ENCODE data around the gene KIAA0825. TPM values are rescaled to one million over a fixed set of nuclear protein-coding genes. Genes with fewer than 3 reads are reported as not detected.

Gene KIAA0825
- total RNA-seq, 1 experiment from 2014 or later, result 1.9 TPM

- DNase-seq (ENCODE audit: low read depth in 1 of 2, low spot score in 2 of 2), result no peak
- Histone ChIP-seq H3K27ac (no peak overlapping the region), H3K36me3 (no peaks in the 10 kb centered on the region), H3K4me3 (no peak overlapping the region), H3K27me3 (replicated peaks) (no peaks in the 10 kb centered on the region), H3K4me1 (replicated peaks) (no peaks in the 10 kb centered on the region), H3K9me3 (replicated peaks) (no peaks in the 10 kb centered on the region)
Observed at GRCh38 chr5:94545870-94546625, 72.4 kb downstream of the KIAA0825 start.

DNA sequence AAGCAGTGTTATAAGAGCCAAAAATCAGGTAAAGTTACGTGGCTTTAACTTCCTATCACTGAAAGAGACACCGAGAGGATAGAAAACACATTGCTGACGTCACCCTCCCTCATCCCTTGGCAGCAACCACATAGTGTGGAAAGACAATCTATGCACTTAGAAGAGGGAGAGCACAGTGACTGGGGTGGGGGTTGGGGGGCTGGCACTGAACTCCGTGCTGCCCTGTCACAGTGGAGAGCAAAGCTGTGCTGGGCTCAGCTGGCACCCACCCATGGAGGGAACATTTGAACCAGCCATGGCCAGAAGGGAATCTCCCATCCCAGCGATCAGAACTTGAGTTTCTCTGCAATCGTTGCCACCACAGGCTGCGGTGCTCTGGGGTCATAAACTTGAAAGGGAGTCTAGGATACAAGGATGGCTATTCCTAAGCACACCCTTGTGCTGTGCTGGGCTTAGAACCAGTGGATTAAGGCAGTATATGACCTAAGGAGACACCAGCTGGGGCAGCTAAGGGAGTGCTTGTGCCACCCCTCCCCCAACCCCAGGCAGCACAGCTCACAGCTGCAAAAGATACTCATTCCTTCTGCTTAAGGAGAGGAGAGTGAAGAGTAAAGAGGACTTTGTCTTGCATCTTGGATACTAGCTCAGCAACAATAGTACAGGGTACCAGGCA, 73.4 kb downstream of the KIAA0825 start:
- no peak overlapping the region for H3K27ac ChIP-seq
- H3K36me3 ChIP-seq, result no peaks in the 10 kb centered on the region
- 0 out of 2 replicates have a peak, but pooled peaks cover under 1% of the 10 kb centered on the region for H3K9me3 ChIP-seq (replicated peaks)
- no peaks in the 10 kb centered on the region for H3K27me3 ChIP-seq (replicated peaks)
- H3K4me3 ChIP-seq, result no peak overlapping the region
- no peaks in the 10 kb centered on the region for H3K4me1 ChIP-seq (replicated peaks)
- no peak for DNase-seq (ENCODE audit: low read depth in 1 of 2, low spot score in 2 of 2)

DNA sequence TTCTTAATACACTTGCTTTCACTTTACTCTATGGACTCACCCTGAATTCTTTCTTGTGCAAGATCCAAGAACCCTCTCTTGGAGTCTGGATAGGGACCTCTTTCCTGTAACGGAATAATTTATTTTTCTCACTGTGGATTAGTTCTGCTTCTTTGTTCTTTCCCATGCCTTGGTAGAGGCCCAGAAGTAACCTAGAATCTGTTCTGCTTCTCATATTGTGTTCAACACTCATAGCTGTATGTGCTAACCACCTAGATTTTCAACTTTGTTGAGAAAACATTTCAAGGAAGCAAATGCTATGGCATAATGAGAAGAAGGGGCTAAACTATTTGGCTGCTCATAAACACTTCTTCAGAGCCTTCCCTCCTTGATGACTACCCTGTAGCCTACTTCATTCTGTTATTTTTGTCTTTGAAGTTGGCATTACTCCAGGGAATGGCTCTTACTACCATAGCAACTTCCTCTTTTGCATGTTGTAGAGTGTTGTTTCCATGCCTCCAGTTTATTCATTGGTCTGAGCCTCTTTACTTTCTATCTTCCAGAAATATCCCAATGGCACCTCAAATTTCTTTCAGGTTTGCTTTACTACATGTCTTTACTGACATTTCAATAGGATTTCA, 74.3 kb downstream of the KIAA0825 start:
- Histone ChIP-seq H3K4me3 (no peak overlapping the region), H3K36me3 (no peaks in the 10 kb centered on the region), H3K27me3 (replicated peaks) (no peaks in the 10 kb centered on the region), H3K27ac (no peak overlapping the region), H3K4me1 (replicated peaks) (no peaks in the 10 kb centered on the region), H3K9me3 (replicated peaks) (0 out of 2 replicates have a peak, but pooled peaks cover 3% of the 10 kb centered on the region)
- no peak for DNase-seq (ENCODE audit: low read depth in 1 of 2, low spot score in 2 of 2)

DNA sequence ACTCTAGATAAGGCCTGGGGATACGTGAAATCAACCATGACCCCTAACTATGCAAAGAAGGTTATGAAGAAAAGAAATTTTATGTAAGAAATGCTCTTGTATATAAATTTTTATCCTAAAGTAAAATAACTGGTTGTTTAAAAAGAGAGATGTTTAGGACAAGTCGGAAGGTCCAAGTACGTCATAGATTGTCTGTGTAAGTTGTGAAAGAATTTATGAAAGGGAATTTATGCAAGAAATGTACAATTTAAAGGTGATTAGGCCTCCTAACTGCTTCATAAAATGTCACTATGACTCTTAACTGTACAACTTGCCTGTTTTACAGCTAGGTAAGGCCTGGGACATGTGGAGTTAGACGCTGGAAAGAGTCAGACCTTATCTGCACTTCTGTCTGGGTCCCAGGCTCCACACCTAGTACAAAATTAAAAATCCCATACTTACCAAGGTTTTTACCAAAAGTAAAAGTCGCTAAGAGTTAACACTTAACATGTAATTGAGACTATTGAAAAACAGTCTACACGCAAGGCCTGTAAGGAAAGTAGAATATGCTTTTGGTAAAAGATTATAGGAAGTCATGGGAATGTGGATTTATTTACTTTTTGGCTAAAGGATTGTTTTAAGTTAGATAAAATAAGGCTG, 77.4 kb downstream of the KIAA0825 start:
- no peaks in the 10 kb centered on the region for H3K36me3 ChIP-seq
- H3K4me1 ChIP-seq (replicated peaks), result no peaks in the 10 kb centered on the region
- H3K27ac ChIP-seq, result no peak overlapping the region
- H3K4me3 ChIP-seq, result no peak overlapping the region
- H3K9me3 ChIP-seq (replicated peaks), result 0 out of 2 replicates have a peak, but pooled peaks cover 3% of the 10 kb centered on the region
- no peaks in the 10 kb centered on the region for H3K27me3 ChIP-seq (replicated peaks)
- no peak for DNase-seq (ENCODE audit: low read depth in 1 of 2, low spot score in 2 of 2)

- Histone ChIP-seq H3K27ac (no peak overlapping the region), H3K9me3 (replicated peaks) (0 out of 2 replicates have a peak, but pooled peaks cover 3% of the 10 kb centered on the region), H3K27me3 (replicated peaks) (no peaks in the 10 kb centered on the region), H3K4me3 (no peak overlapping the region), H3K4me1 (replicated peaks) (no peaks in the 10 kb centered on the region), H3K36me3 (no peaks in the 10 kb centered on the region)
- DNase-seq (ENCODE audit: low read depth in 1 of 2, low spot score in 2 of 2), result no peak
Observed at GRCh38 chr5:94538260-94538659, 80.1 kb downstream of the KIAA0825 start.

GRCh38 chr5:94526706-94527105, 91.7 kb downstream of the KIAA0825 start:
- DNase-seq (ENCODE audit: low read depth in 1 of 2, low spot score in 2 of 2), result no peak
- H3K27me3 ChIP-seq (replicated peaks), result no peaks in the 10 kb centered on the region
- no peaks in the 10 kb centered on the region for H3K9me3 ChIP-seq (replicated peaks)
- no peaks in the 10 kb centered on the region for H3K4me1 ChIP-seq (replicated peaks)
- H3K4me3 ChIP-seq, result no peak overlapping the region
- H3K36me3 ChIP-seq, result no peaks in the 10 kb centered on the region
- H3K27ac ChIP-seq, result no peak overlapping the region

- Histone ChIP-seq H3K27ac (no peak overlapping the region), H3K27me3 (replicated peaks) (no peaks in the 10 kb centered on the region)
- peak in 1 of 2 experiments; percentile 16 for DNase-seq (ENCODE audit: low read depth in 1 of 2, low spot score in 2 of 2)
Observed at GRCh38 chr5:94524841-94525697, 93.3 kb downstream of the KIAA0825 start.

GRCh38 chr5:94523018-94523417, 95.4 kb downstream of the KIAA0825 start:
- Histone ChIP-seq H3K4me3 (no peak overlapping the region), H3K27ac (no peak overlapping the region), H3K27me3 (replicated peaks) (no peaks in the 10 kb centered on the region), H3K9me3 (replicated peaks) (no peaks in the 10 kb centered on the region), H3K4me1 (replicated peaks) (no peaks in the 10 kb centered on the region), H3K36me3 (no peaks in the 10 kb centered on the region)
- DNase-seq (ENCODE audit: low read depth in 1 of 2, low spot score in 2 of 2), result no peak

More at GRCh38 chr5:94524841-94525697, 93.3 kb downstream of the KIAA0825 start:
- no peaks in the 10 kb centered on the region for H3K36me3 ChIP-seq
- no peaks in the 10 kb centered on the region for H3K9me3 ChIP-seq (replicated peaks)
- H3K4me3 ChIP-seq, result no peak overlapping the region
- H3K4me1 ChIP-seq (replicated peaks), result no peaks in the 10 kb centered on the region

GRCh38 chr5:94522117-94522516, 96.3 kb downstream of the KIAA0825 start:
- Histone ChIP-seq H3K9me3 (replicated peaks) (no peaks in the 10 kb centered on the region), H3K4me3 (no peak overlapping the region), H3K27ac (no peak overlapping the region), H3K4me1 (replicated peaks) (no peaks in the 10 kb centered on the region), H3K27me3 (replicated peaks) (no peaks in the 10 kb centered on the region), H3K36me3 (no peaks in the 10 kb centered on the region)
- no peak for DNase-seq (ENCODE audit: low read depth in 1 of 2, low spot score in 2 of 2)

GRCh38 chr5:94517490-94518488, 100.6 kb downstream of the KIAA0825 start:
- Histone ChIP-seq H3K4me1 (replicated peaks) (no peaks in the 10 kb centered on the region), H3K4me3 (no peak overlapping the region), H3K36me3 (no peaks in the 10 kb centered on the region), H3K27ac (no peak overlapping the region), H3K9me3 (replicated peaks) (no peaks in the 10 kb centered on the region), H3K27me3 (replicated peaks) (no peaks in the 10 kb centered on the region)
- no peak for DNase-seq (ENCODE audit: low read depth in 1 of 2, low spot score in 2 of 2)

DNA sequence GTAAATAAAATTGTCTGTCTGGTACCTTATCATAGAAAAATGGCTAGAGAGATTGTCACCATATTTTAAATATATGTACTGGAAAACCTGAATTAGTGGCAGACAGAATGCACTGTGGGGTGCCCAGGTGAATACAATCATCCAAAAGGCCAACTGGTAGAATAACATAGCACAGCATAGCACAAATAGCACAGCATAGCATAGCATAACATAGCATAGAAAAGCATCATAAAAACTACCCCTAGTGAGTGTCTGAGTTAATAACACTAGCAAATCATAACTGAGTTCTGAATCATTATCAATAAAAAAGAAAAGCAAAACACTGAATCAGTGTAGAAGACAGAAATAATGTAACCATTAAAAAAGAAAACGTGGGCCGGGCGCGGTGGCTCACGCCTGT, 102.3 kb downstream of the KIAA0825 start:
- Histone ChIP-seq H3K4me3 (no peak overlapping the region), H3K27me3 (replicated peaks) (no peaks in the 10 kb centered on the region), H3K27ac (no peak overlapping the region), H3K9me3 (replicated peaks) (no peaks in the 10 kb centered on the region), H3K36me3 (no peaks in the 10 kb centered on the region), H3K4me1 (replicated peaks) (no peaks in the 10 kb centered on the region)
- DNase-seq (ENCODE audit: low read depth in 1 of 2, low spot score in 2 of 2), result no peak

- Histone ChIP-seq H3K9me3 (replicated peaks) (no peaks in the 10 kb centered on the region), H3K4me1 (replicated peaks) (no peaks in the 10 kb centered on the region), H3K4me3 (no peak overlapping the region), H3K36me3 (no peaks in the 10 kb centered on the region), H3K27ac (no peak overlapping the region), H3K27me3 (replicated peaks) (no peaks in the 10 kb centered on the region)
- DNase-seq (ENCODE audit: low read depth in 1 of 2, low spot score in 2 of 2), result no peak
Observed at GRCh38 chr5:94508461-94509148, 109.8 kb downstream of the KIAA0825 start.
